Measurements from ENCODE around the gene NME7. TPM values are rescaled to one million over a fixed set of nuclear protein-coding genes. Genes with fewer than 3 reads are reported as not detected.

NME7 gene
- polyA plus RNA-seq, 4 donors: 42.6 to 185 (median 125) TPM

GRCh38 chr1:169175461-169175860 lies 192.1 kb downstream of the NME7 start:
- DNase-seq (ENCODE audit: low read depth in 4 of 4, low spot score in 3 of 4): no peak

- no peak for DNase-seq (ENCODE audit: low read depth in 4 of 4, low spot score in 3 of 4)
Observed at GRCh38 chr1:169163059-169163458, 204.5 kb downstream of the NME7 start.

GRCh38 chr1:169161496-169162194 lies 206.0 kb downstream of the NME7 start:
- DNase-seq (ENCODE audit: low read depth in 4 of 4, low spot score in 3 of 4): no peak

- DNase-seq (ENCODE audit: low read depth in 4 of 4, low spot score in 3 of 4): no peak
Observed at GRCh38 chr1:169160845-169161495, 206.6 kb downstream of the NME7 start.

- DNase-seq (ENCODE audit: low read depth in 4 of 4, low spot score in 3 of 4): no peak
Observed at GRCh38 chr1:169156580-169156979, 211.0 kb downstream of the NME7 start.

GRCh38 chr1:169155675-169156074 lies 211.9 kb downstream of the NME7 start:
- DNase-seq (ENCODE audit: low read depth in 4 of 4, low spot score in 3 of 4): no peak

GRCh38 chr1:169151338-169151837 lies 216.2 kb downstream of the NME7 start:
- DNase-seq (ENCODE audit: low read depth in 4 of 4, low spot score in 3 of 4): no peak

- DNase-seq (ENCODE audit: low read depth in 4 of 4, low spot score in 3 of 4): no peak
Observed at GRCh38 chr1:169150641-169151337, 216.8 kb downstream of the NME7 start.

- no peak for DNase-seq (ENCODE audit: low read depth in 4 of 4, low spot score in 3 of 4)
Observed at GRCh38 chr1:169149555-169150286, 217.9 kb downstream of the NME7 start.

- DNase-seq (ENCODE audit: low read depth in 4 of 4, low spot score in 3 of 4): peak in 2 of 4 donors; percentile 40 to 58
Observed at GRCh38 chr1:169148472-169149252, 218.9 kb downstream of the NME7 start.

GRCh38 chr1:169146576-169147214 lies 220.9 kb downstream of the NME7 start:
- DNase-seq (ENCODE audit: low read depth in 4 of 4, low spot score in 3 of 4): no peak

GRCh38 chr1:169144941-169145626 lies 222.5 kb downstream of the NME7 start:
- no peak for DNase-seq (ENCODE audit: low read depth in 4 of 4, low spot score in 3 of 4)

GRCh38 chr1:169143984-169144383 lies 223.6 kb downstream of the NME7 start:
- DNase-seq (ENCODE audit: low read depth in 4 of 4, low spot score in 3 of 4): no peak

GRCh38 chr1:169143346-169143745 lies 224.3 kb downstream of the NME7 start:
- DNase-seq (ENCODE audit: low read depth in 4 of 4, low spot score in 3 of 4): no peak

GRCh38 chr1:169142129-169142528 lies 225.5 kb downstream of the NME7 start:
- no peak for DNase-seq (ENCODE audit: low read depth in 4 of 4, low spot score in 3 of 4)

GRCh38 chr1:169141356-169141755 lies 226.2 kb downstream of the NME7 start:
- DNase-seq (ENCODE audit: low read depth in 4 of 4, low spot score in 3 of 4): no peak

- DNase-seq (ENCODE audit: low read depth in 4 of 4, low spot score in 3 of 4): no peak
Observed at GRCh38 chr1:169138866-169139670, 228.5 kb downstream of the NME7 start.

- no peak for DNase-seq (ENCODE audit: low read depth in 4 of 4, low spot score in 3 of 4)
Observed at GRCh38 chr1:169137357-169137756, 230.2 kb downstream of the NME7 start.

All from left renal pelvis (tissue), 4 donors.